HG03064 (cell line): ENCODE data around the gene MARK4.

Experiments used
- ATAC-seq: cut with Tn5 transposase; IDR thresholded peaks from one replicate; pipeline ENCODE4 v1.9.1; 2021; ENCODE audit warnings: low read depth; ENCODE audit not compliant: unreplicated experiment

The MARK4 gene

GRCh38 chr19:45352471-45352870 lies 101.4 kb downstream of the MARK4 start:
- no peak for ATAC-seq

GRCh38 chr19:45352914-45353796 lies 102.1 kb downstream of the MARK4 start:
- ATAC-seq, result no peak

GRCh38 chr19:45354241-45354842 lies 103.3 kb downstream of the MARK4 start:
- ATAC-seq, result no peak
